Panc1 (cell line): ENCODE measurements around the gene PRRG4. TPM values are rescaled to one million over a fixed set of nuclear protein-coding genes. Genes with fewer than 3 reads are reported as not detected.
A peak's percentile ranks its signal among the peaks of the same experiment; 100 is the strongest.

Experiments used
- ATAC-seq: fragments of 200-7000 bp; cut with Tn5 transposase; 2 replicates; pipeline ENCODE4 v1.9.1; 2020; ENCODE audit warnings: mild to moderate bottlenecking, moderate library complexity
- BruUV-seq: library from RNA; stranded (reverse); fragments of 400-500 nt; replicated peaks from 2 replicates; lab custom pipeline; 2021; lab: Mats Ljungman, UMichigan
- CTCF ChIA-PET: fragments of 300-600 bp; sonication (Branson Sonifier 250); formaldehyde crosslinking; loops from one replicate; lab custom pipeline; 2022; ENCODE audit warnings: antibody characterized with exemption; lab: Charles Lee
- POLR2A ChIA-PET: fragments of 300-600 bp; sonication (Branson Sonifier 250); formaldehyde crosslinking; loops from one replicate; lab custom pipeline; 2022; ENCODE audit warnings: antibody characterized with exemption; lab: Charles Lee
- DNase-seq: peaks from one replicate; pipeline ENCODE4 v3.0.0-alpha.2; 2010; ENCODE audit warnings: low read depth, low spot score
- H3K27ac ChIP-seq: 2 replicates; pipeline ENCODE4 v1.5.1; 2011; ENCODE audit warnings: mild to moderate bottlenecking, low read length, inconsistent platforms
- H3K27me3 ChIP-seq: fragments of 200-500 bp; sonication (Bioruptor generic); 2 replicates; pipeline ENCODE4 v1.6.0; 2014; ENCODE audit warnings: low read length, inconsistent platforms; ENCODE audit not compliant: control insufficient read depth, insufficient read depth
- H3K36me3 ChIP-seq: fragments of 200-500 bp; sonication (Bioruptor generic); 2 replicates; pipeline ENCODE4 v1.5.1; 2014; ENCODE audit warnings: inconsistent platforms, mild to moderate bottlenecking, low read length, moderate library complexity; ENCODE audit not compliant: control insufficient read depth, insufficient read depth
- H3K4me1 ChIP-seq: 2 replicates; pipeline ENCODE4 v1.5.1; 2011; ENCODE audit warnings: inconsistent platforms, mild to moderate bottlenecking, low read length, moderate library complexity; ENCODE audit not compliant: control insufficient read depth, insufficient read depth
- H3K4me3 ChIP-seq, 2 experiments: 2 replicates each; pipeline ENCODE4 v1.5.1; 2011 to 2012; ENCODE audit warnings: low read depth in 2 of 2, low read length in 2 of 2, mild to moderate bottlenecking in 2 of 2, inconsistent platforms in 1 of 2, moderate library complexity in 1 of 2
- H3K9me3 ChIP-seq: fragments of 200-500 bp; sonication (Bioruptor generic); 2 replicates; pipeline ENCODE4 v1.5.1; 2014; ENCODE audit warnings: low read depth, mild to moderate bottlenecking, inconsistent platforms, low read length, moderate library complexity; ENCODE audit not compliant: control insufficient read depth, insufficient read depth
- CTCF ChIP-seq: fragments of 450-650 bp; IDR thresholded peaks from 2 replicates; pipeline ENCODE4 v1.5.1; 2017; ENCODE audit warnings: mild to moderate bottlenecking
- POLR2AphosphoS5 ChIP-seq: IDR thresholded peaks from 2 replicates; pipeline ENCODE4 v1.6.1; 2012; ENCODE audit warnings: mild to moderate bottlenecking, low read depth, low read length, moderate library complexity
- REST ChIP-seq, 2 experiments: IDR thresholded peaks; 2 replicates each; pipeline ENCODE4 v1.6.1; 2011 to 2012; ENCODE audit warnings: low read depth in 2 of 2, control low read depth in 1 of 2, low read length in 1 of 2, mild to moderate bottlenecking in 1 of 2, moderate library complexity in 1 of 2; ENCODE audit not compliant: insufficient read depth in 1 of 2
- SIN3A ChIP-seq: IDR thresholded peaks from 2 replicates; pipeline ENCODE4 v1.6.1; 2012; ENCODE audit warnings: low read depth, mild to moderate bottlenecking, low read length, moderate library complexity, borderline replicate concordance; ENCODE audit not compliant: insufficient read depth
- TCF7L2 ChIP-seq: IDR thresholded peaks from 2 replicates; pipeline ENCODE4 v1.6.1; 2011; ENCODE audit warnings: mild to moderate bottlenecking, low read depth, low read length, inconsistent platforms
- in situ Hi-C: cut with HindIII; loops from 2 replicates; pipeline ENCODE4 v1.10.0; 2016; ENCODE audit warnings: low sequenced_read_pairs, low pct_unique_long_range_greater_than_20kb
- intact Hi-C: fragments of 100-400 bp; cut with micrococcal nuclease; formaldehyde crosslinking; loops from one replicate; pipeline ENCODE4 v1.10.0; 2022; ENCODE audit not compliant: unreplicated experiment
- total RNA-seq: library from RNA; stranded (reverse); gene quantifications from one replicate; pipeline ENCODE4 v1.2.1, GENCODE V29; 2021; ENCODE audit not compliant: unreplicated experiment

Gene PRRG4
- total RNA-seq, 1 experiment from 2014 or later = 0.87 TPM

GRCh38 chr11:32884023-32884422 lies 54.3 kb downstream of the PRRG4 start:
- H3K36me3 ChIP-seq = no peaks in the 10 kb centered on the region
- DNase-seq = no peak
- ATAC-seq = no peak
- H3K4me1 ChIP-seq = no peaks in the 10 kb centered on the region
- intact Hi-C loops = no loop called here
- ChIA-PET POLR2A (no interaction called here), CTCF (no interaction called here)
- no TSS peak for BruUV-seq
- H3K27me3 ChIP-seq = no peaks in the 10 kb centered on the region
- in situ Hi-C loops = no loop called here
- TF ChIP-seq REST (IDR thresholded peaks at IDR 0.05; ENCODE audit: insufficient read depth in 1 of 2, low read depth in 2 of 2, low read length in 1 of 2) (no peak), SIN3A (no peak), POLR2AphosphoS5 (no peak), TCF7L2 (no peak), CTCF (no peak)
- no peaks in the 10 kb centered on the region for H3K9me3 ChIP-seq
- H3K27ac ChIP-seq = no peak overlapping the region
- H3K4me3 ChIP-seq = no peak overlapping the region

- no peaks in the 10 kb centered on the region for H3K4me1 ChIP-seq
- no peaks in the 10 kb centered on the region for H3K27me3 ChIP-seq
- DNase-seq = no peak
- H3K9me3 ChIP-seq = no peaks in the 10 kb centered on the region
- no peak overlapping the region for H3K27ac ChIP-seq
- TF ChIP-seq CTCF (peak; percentile 79), TCF7L2 (no peak), SIN3A (no peak)
- no TSS peak for BruUV-seq
- H3K4me3 ChIP-seq = no peak overlapping the region
- ChIA-PET CTCF (interaction anchor here (1.5 kb wide), 1 partner anchor 10 kb away, joined by 4 read pairs; no protein-coding TSS in a partner anchor), POLR2A (no interaction called here)
- no peaks in the 10 kb centered on the region for H3K36me3 ChIP-seq
- ATAC-seq = peak; percentile 86
- in situ Hi-C loops (no loop called here), intact Hi-C loops (no loop called here)
Measured at GRCh38 chr11:32884770-32885384, 55.1 kb downstream of the PRRG4 start.
